Activated gamma-delta T cell treated with anti-CD3 and anti-CD28 coated beads, Interleukin-2, amount 50 U/mL, for 16 hours (primary cell): ENCODE results near the gene MAMDC2.

Experiments used
- DNase-seq: peaks from one replicate; pipeline ENCODE4 v3.0.0-alpha.2; 2020; ENCODE audit warnings: low read depth

MAMDC2 gene

GRCh38 chr9:70134360-70134759 is 90.7 kb downstream of the MAMDC2 start:
- DNase-seq: no peak

DNA sequence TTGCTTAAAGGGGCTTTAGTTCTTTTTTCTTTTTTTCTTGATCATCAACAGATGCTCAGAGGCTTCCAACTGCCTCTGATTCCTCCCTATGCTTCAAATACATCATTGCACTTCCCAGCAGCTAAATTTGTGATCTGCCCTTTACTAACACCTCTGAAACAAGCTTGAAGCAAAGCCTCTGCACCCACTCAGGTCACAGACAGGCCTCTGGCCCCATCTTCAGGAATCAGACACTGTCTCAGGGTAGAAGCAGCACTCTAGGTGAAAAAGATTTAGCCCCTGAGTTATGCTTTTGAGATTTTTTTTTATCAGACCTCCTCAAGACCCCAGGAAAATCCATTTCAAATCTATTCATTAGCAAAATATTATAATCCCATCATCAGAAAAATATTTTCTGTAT is 91.5 kb downstream of the MAMDC2 start:
- no peak for DNase-seq

DNA sequence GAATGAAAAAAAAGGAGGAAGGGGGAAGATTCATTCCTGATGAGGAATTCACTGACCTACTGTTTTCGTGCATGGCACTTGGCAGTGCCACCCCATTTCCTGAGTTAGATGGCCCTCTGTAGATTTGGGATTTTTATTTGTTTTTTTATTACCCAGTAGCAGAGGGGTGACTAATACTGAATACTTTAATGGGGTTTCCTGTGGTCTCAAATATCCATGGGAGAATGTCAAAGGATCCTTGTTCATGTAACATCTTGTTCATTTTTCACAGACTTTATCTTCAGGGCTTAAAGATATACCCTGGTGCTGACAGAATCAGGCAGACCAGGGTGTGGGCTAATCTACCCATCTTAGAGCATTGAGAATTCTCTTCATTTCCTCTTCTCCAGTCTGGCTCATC is 93.0 kb downstream of the MAMDC2 start:
- no peak for DNase-seq

- no peak for DNase-seq
Observed at GRCh38 chr9:70137577-70137976, 93.9 kb downstream of the MAMDC2 start.

GRCh38 chr9:70142101-70142500 is 98.5 kb downstream of the MAMDC2 start:
- no peak for DNase-seq

DNA sequence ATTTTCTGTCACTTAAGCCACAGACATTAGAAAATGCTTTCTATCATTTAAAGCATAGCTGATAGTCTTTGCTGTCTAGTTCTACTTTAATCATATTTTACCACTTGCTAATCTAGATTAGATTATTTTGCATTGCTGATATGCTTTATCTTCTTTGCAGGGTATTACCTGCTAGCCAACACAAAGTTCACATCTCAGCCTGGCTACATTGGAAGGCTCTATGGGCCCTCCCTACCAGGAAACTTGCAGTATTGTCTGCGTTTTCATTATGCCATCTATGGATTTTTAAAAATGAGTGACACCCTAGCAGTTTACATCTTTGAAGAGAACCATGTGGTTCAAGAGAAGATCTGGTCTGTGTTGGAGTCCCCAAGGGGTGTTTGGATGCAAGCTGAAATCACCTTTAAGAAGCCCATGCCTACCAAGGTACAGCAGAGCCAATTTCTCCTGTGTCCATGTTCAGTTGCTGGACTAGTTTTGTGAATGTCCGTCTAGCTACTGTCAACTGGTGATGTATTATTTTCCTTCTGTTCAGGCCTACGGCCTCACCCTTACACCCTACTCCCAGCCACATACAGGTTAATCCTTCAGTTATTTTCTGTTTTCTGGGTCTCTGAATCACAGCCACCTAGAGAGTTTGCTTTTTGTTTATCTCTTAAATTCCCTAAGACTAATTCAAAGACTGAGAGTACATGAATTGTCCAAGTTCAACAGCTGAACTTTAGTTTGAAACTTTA is 99.9 kb downstream of the MAMDC2 start:
- no peak for DNase-seq

- no peak for DNase-seq
Observed at GRCh38 chr9:70144131-70144503, 100.5 kb downstream of the MAMDC2 start.

DNA sequence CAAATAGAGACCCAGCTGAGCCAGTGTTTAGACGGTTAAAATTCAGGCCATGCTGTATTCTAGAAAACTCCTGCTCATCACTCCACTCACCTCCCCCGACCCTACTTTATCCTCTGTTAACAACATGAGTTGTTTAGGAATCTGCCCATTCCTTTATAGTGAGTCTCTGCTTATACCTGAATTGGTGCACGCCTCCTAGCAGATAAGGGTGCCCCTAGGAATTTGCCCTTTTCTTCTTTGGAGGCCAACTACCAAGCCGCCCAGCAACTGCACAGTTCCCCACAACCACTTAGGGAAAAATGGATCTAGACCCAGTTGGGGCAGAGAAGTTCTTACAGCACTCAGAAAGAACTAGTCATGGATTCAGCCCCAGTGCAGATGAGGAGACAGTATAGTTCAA is 102.3 kb downstream of the MAMDC2 start:
- no peak for DNase-seq

DNA sequence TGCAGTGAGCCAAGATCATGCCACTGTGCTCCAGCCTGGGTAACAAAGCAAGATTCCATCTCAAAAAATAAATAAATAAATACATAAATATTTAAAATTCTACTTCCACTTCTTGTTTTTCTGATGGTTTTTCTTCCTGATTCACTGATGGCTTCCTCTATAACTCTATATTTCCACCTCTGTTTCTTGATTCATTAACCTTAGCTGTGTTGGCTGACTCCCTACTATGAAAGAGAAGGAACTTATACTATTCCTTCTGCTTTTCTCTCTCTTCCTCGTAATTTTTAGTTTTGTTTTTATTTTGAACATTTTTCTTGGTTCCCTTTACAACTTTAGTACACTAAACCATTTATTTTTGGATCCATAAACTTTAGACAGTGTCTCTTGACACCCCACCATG is 103.5 kb downstream of the MAMDC2 start:
- no peak for DNase-seq

- no peak for DNase-seq
Observed at GRCh38 chr9:70147651-70148050, 104.0 kb downstream of the MAMDC2 start.

DNA sequence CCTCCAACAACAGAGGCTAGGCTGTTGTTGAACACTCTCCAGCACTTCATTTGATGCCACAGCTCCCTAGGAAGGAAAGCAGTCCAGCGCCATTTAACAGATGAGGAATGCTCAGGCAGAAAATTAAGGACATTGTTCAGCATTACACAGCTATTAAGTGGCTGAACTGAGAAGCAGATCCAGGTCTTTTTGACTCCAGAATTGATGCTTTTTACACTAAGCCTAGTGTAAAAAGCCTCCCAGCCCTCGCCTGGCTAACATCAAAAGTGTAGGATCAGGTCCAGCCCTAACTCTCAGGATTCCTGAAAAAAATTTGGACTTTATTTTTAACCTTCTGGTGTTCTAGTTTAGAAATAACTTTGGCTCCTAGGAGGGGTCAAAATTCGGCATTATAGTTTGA is 108.7 kb downstream of the MAMDC2 start:
- no peak for DNase-seq

DNA sequence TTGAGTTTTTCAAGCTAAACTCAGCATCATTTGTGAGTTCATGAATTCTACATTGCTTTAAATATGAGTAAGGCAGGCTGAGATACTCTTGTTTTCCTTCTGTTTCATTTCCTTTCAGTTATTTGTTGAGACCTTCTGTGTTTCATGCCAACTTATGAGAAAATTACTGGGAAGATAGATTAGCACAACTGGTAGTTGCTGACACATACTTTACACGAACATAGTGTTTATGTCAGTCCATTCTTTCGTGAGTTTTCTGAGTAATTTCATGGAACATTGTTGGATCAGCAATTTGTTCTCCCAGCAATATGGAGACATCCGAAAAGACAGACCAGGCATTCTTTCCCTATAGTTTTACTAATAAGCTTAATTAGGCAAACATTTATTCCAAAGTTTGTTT is 113.1 kb downstream of the MAMDC2 start:
- DNase-seq: no peak

- no peak for DNase-seq
Observed at GRCh38 chr9:70159630-70160029, 116.0 kb downstream of the MAMDC2 start.

DNA sequence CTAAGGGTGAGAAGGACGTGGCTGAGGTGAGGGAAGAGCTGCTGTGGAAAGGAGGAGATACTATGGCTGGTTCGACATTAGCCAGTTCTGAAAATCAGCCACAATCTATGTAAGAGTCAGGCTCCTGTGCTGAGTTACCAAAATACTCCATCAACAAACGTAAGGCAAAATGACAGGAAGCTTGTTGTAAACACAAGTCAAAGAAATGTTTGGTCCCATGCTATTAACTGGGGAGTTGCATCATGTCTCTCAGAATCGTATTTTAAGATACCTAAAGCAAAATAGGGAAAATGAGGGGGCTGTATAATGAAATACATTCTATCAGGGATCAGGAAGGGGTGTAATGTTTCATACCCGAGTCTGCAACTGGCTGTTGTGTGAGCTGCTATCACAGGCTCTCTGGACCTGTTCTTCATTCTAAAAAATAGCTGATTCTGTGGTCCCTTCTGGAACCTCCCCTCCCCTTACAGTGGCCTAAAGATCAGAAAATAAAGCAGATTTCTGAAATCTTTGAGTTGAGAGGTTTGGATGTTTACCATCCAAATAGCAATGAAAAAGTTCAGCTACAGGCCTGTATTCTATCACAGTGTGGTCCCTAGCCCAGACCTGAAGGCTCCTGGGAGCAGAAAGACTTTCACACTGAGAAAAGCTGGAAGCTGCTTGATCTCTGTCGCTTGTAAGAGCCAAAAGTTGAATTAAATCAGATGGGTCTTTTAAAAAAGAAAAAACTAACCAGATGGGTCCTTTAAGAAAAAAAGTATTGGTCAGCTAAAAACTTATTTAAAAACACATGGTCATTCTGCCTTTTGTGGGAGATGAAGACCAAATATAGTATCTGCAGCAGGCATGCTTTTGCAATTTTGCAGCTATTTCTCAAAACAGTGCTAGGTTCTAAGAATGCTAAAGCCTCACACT is 117.3 kb downstream of the MAMDC2 start:
- no peak for DNase-seq

DNA sequence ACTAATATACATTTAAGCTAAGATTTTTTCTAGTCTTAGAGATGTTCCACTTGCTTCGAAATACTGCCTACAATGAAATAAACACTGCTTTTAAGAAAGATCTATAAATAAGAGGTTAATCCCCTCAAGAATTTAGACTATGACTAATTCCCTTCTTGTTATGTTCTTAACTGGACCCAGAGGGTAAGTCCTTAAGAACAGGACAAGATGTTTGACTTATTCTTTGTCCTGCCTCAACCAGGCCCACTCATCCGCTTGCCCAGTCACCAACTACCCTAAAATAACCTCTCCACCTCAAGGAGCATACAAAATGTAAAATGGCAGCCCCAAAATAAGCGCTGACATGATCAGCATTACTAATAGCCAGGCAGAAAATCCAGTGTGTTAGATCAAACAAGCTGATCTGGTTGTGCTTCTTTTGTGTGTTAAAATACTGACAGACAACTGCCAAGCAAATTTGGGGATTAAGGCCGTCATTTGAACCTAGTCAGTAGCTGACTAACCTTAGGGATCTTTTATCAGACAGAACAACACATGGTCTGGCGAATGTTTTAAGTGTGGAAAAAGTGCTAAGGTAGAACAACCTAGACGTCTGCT is 121.5 kb downstream of the MAMDC2 start:
- no peak for DNase-seq

GRCh38 chr9:70168521-70168920 is 124.9 kb downstream of the MAMDC2 start:
- DNase-seq: no peak

- no peak for DNase-seq
Observed at GRCh38 chr9:70169222-70169621, 125.6 kb downstream of the MAMDC2 start.

GRCh38 chr9:70170151-70170790 is 126.6 kb downstream of the MAMDC2 start:
- no peak for DNase-seq

- no peak for DNase-seq
Observed at GRCh38 chr9:70172532-70172931, 128.9 kb downstream of the MAMDC2 start.

GRCh38 chr9:70177121-70177520 is 133.5 kb downstream of the MAMDC2 start:
- no peak for DNase-seq

- no peak for DNase-seq
Observed at GRCh38 chr9:70192707-70193106, 149.1 kb downstream of the MAMDC2 start.

GRCh38 chr9:70195456-70195855 is 151.8 kb downstream of the MAMDC2 start:
- no peak for DNase-seq
